HEK293 (cell line): ENCODE measurements around the gene PHACTR3.

Experiments
- CTCF ChIA-PET: fragments of 350-600 bp; formaldehyde crosslinking; extraction: SDS; loops from one replicate; lab custom pipeline; 2021; ENCODE audit warnings: antibody characterized with exemption; lab: Yijun Ruan, JAX
- POLR2A ChIA-PET: fragments of 300-600 bp; formaldehyde crosslinking; extraction: SDS; loops from one replicate; lab custom pipeline; 2020; ENCODE audit warnings: antibody characterized with exemption, inconsistent platforms; lab: Yijun Ruan, JAX
- H3K27ac ChIP-seq: fragments of 200-500 bp; sonication (Bioruptor generic); 2 replicates; pipeline ENCODE4 v1.5.1; 2014; ENCODE audit warnings: low read depth, low read length, control low read depth, inconsistent platforms; ENCODE audit errors: extremely low read depth
- H3K36me3 ChIP-seq, 2 experiments: fragments of 200-500 bp in 1 of 2; sonication (Bioruptor generic) in 1 of 2; 1 replicate in 1 of 2; 2 replicates in 1 of 2; pipeline ENCODE4 v1.5.1; 2014 to 2017; ENCODE audit warnings: inconsistent platforms in 2 of 2, low read length in 2 of 2; ENCODE audit not compliant: control insufficient read depth in 2 of 2, insufficient read depth in 1 of 2
- H3K4me1 ChIP-seq: fragments of 200-500 bp; sonication (Bioruptor generic); 2 replicates; pipeline ENCODE4 v1.5.1; 2014; ENCODE audit warnings: mild to moderate bottlenecking, low read length, inconsistent platforms; ENCODE audit not compliant: control insufficient read depth, insufficient read depth
- H3K4me3 ChIP-seq: 2 replicates; pipeline ENCODE4 v1.5.1; 2011; ENCODE audit warnings: low read depth, mild to moderate bottlenecking, control low read depth, low read length, moderate library complexity
- H3K9me3 ChIP-seq: fragments of 200-500 bp; sonication (Bioruptor generic); 2 replicates; pipeline ENCODE4 v1.5.1; 2014; ENCODE audit warnings: low read depth, low read length, inconsistent platforms; ENCODE audit not compliant: control insufficient read depth, insufficient read depth
- HOXC10 ChIP-seq: sonication (generic); formaldehyde crosslinking; IDR thresholded peaks from 2 replicates; pipeline ENCODE4 v1.8.1; 2023; ENCODE audit warnings: mild to moderate bottlenecking, missing genetic modification reagents
- SP2 ChIP-seq: fragments of 450-650 bp; formaldehyde crosslinking; IDR thresholded peaks from 2 replicates; pipeline ENCODE4 v1.5.1; 2016; ENCODE audit warnings: missing biosample characterization, missing genetic modification characterization
- SP3 ChIP-seq: fragments of 450-650 bp; formaldehyde crosslinking; IDR thresholded peaks from 2 replicates; pipeline ENCODE4 v1.5.1; 2016; ENCODE audit warnings: missing biosample characterization, missing genetic modification characterization
- TRIM28 ChIP-seq: IDR thresholded peaks from 2 replicates; pipeline ENCODE4 v1.6.1; 2011; ENCODE audit warnings: low read length, control low read depth, borderline replicate concordance
- ZNF114 ChIP-seq: fragments of 450-650 bp; formaldehyde crosslinking; IDR thresholded peaks from 2 replicates; pipeline ENCODE4 v1.5.0; 2017; ENCODE audit warnings: missing biosample characterization, missing genetic modification characterization
- ZNF223 ChIP-seq: fragments of 450-650 bp; formaldehyde crosslinking; IDR thresholded peaks from 2 replicates; pipeline ENCODE4 v1.5.1; 2016; ENCODE audit warnings: missing biosample characterization, missing genetic modification characterization
- ZNF302 ChIP-seq: fragments of 450-650 bp; formaldehyde crosslinking; IDR thresholded peaks from 2 replicates; pipeline ENCODE4 v1.5.1; 2016; ENCODE audit warnings: missing biosample characterization, missing genetic modification characterization, low read depth
- ZNF558 ChIP-seq: fragments of 450-650 bp; formaldehyde crosslinking; IDR thresholded peaks from 2 replicates; pipeline ENCODE4 v1.5.1; 2016; ENCODE audit warnings: missing biosample characterization, missing genetic modification characterization
- ZNF560 ChIP-seq: fragments of 450-650 bp; formaldehyde crosslinking; IDR thresholded peaks from 2 replicates; pipeline ENCODE4 v1.5.1; 2017; ENCODE audit warnings: missing biosample characterization, missing genetic modification characterization, borderline replicate concordance
- ZNF621 ChIP-seq: fragments of 450-650 bp; formaldehyde crosslinking; IDR thresholded peaks from 2 replicates; pipeline ENCODE4 v1.5.1; 2017; ENCODE audit warnings: missing biosample characterization, missing genetic modification characterization
- ZNF791 ChIP-seq: fragments of 450-650 bp; formaldehyde crosslinking; IDR thresholded peaks from 2 replicates; pipeline ENCODE4 v1.5.1; 2016; ENCODE audit warnings: missing biosample characterization, missing genetic modification characterization
- TF ChIP-seq, protein P1 (sequence below): fragments of 450-650 bp; formaldehyde crosslinking; IDR thresholded peaks from 2 replicates; pipeline ENCODE4 v1.5.1; 2017; ENCODE audit warnings: missing biosample characterization, missing genetic modification characterization
- TF ChIP-seq, protein P2 (sequence below): fragments of 450-650 bp; formaldehyde crosslinking; IDR thresholded peaks from 2 replicates; pipeline ENCODE4 v1.5.1; 2016; ENCODE audit warnings: missing biosample characterization, missing genetic modification characterization
- TF ChIP-seq, protein P3 (sequence below): fragments of 450-650 bp; formaldehyde crosslinking; IDR thresholded peaks from 2 replicates; pipeline ENCODE4 v1.5.1; 2017; ENCODE audit warnings: missing biosample characterization, missing genetic modification characterization
- TF ChIP-seq, protein P4 (sequence below): fragments of 450-650 bp; formaldehyde crosslinking; IDR thresholded peaks from 2 replicates; pipeline ENCODE4 v1.5.1; 2016; ENCODE audit warnings: missing biosample characterization, missing genetic modification characterization
- TF ChIP-seq, protein P5 (sequence below): fragments of 450-650 bp; formaldehyde crosslinking; IDR thresholded peaks from 2 replicates; pipeline ENCODE4 v1.5.1; 2016; ENCODE audit warnings: missing biosample characterization, missing genetic modification characterization

Gene PHACTR3

DNA sequence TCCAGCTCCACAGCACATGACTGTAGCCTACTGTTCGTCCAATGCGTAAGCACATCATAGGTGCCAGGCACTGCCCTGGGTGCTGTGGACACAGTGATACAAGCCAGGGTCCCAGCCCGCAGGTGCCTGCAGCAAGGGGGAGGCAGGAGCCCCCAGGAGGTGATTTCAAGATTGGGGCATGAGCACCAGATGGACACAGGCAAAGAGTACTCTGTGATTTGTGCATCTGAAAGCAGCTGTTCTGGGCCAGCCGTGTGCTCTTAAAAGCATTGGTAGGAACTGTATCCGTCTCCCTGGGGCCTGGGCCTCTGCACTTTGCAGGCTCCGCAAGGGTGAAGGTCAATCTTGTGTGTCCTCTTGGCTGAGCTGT is 179.3 kb downstream of the PHACTR3 start:
- ChIA-PET CTCF (interaction anchor here (0.6 to 10.1 kb wide), 24 partner anchors 10 to 878 kb away, joined by 3 to 233 read pairs (median 4); no protein-coding TSS in a partner anchor), POLR2A (interaction anchor here (1.0 kb wide), 1 partner anchor 67 kb away, joined by 3 read pairs; no protein-coding TSS in a partner anchor)
- Histone ChIP-seq H3K9me3 (no peaks in the 10 kb centered on the region), H3K27ac (no peak overlapping the region), H3K4me1 (no peaks in the 10 kb centered on the region), H3K4me3 (no peak overlapping the region), H3K36me3 (no peaks in the 10 kb centered on the region)
- TF ChIP-seq ZNF302 (tag by site-specific recombination) (no peak), TRIM28 (no peak), ZNF558 (tag by site-specific recombination) (no peak), ZNF621 (tag by site-specific recombination) (no peak), ZNF223 (tag by site-specific recombination) (no peak), ZNF560 (tag by site-specific recombination) (no peak), ZNF791 (tag by site-specific recombination) (no peak), HOXC10 (CRISPR knock-in tag) (no peak), ZNF114 (tag by site-specific recombination) (no peak), SP2 (tag by site-specific recombination) (no peak), SP3 (no peak)
- TF ChIP-seq, protein P1, sequence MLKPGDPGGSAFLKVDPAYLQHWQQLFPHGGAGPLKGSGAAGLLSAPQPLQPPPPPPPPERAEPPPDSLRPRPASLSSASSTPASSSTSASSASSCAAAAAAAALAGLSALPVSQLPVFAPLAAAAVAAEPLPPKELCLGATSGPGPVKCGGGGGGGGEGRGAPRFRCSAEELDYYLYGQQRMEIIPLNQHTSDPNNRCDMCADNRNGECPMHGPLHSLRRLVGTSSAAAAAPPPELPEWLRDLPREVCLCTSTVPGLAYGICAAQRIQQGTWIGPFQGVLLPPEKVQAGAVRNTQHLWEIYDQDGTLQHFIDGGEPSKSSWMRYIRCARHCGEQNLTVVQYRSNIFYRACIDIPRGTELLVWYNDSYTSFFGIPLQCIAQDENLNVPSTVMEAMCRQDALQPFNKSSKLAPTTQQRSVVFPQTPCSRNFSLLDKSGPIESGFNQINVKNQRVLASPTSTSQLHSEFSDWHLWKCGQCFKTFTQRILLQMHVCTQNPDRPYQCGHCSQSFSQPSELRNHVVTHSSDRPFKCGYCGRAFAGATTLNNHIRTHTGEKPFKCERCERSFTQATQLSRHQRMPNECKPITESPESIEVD: no peak
- TF ChIP-seq, protein P2, sequence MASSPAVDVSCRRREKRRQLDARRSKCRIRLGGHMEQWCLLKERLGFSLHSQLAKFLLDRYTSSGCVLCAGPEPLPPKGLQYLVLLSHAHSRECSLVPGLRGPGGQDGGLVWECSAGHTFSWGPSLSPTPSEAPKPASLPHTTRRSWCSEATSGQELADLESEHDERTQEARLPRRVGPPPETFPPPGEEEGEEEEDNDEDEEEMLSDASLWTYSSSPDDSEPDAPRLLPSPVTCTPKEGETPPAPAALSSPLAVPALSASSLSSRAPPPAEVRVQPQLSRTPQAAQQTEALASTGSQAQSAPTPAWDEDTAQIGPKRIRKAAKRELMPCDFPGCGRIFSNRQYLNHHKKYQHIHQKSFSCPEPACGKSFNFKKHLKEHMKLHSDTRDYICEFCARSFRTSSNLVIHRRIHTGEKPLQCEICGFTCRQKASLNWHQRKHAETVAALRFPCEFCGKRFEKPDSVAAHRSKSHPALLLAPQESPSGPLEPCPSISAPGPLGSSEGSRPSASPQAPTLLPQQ (tag by site-specific recombination): no peak
- TF ChIP-seq, protein P3, sequence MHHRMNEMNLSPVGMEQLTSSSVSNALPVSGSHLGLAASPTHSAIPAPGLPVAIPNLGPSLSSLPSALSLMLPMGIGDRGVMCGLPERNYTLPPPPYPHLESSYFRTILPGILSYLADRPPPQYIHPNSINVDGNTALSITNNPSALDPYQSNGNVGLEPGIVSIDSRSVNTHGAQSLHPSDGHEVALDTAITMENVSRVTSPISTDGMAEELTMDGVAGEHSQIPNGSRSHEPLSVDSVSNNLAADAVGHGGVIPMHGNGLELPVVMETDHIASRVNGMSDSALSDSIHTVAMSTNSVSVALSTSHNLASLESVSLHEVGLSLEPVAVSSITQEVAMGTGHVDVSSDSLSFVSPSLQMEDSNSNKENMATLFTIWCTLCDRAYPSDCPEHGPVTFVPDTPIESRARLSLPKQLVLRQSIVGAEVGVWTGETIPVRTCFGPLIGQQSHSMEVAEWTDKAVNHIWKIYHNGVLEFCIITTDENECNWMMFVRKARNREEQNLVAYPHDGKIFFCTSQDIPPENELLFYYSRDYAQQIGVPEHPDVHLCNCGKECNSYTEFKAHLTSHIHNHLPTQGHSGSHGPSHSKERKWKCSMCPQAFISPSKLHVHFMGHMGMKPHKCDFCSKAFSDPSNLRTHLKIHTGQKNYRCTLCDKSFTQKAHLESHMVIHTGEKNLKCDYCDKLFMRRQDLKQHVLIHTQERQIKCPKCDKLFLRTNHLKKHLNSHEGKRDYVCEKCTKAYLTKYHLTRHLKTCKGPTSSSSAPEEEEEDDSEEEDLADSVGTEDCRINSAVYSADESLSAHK (tag by site-specific recombination): no peak
- TF ChIP-seq, protein P4, sequence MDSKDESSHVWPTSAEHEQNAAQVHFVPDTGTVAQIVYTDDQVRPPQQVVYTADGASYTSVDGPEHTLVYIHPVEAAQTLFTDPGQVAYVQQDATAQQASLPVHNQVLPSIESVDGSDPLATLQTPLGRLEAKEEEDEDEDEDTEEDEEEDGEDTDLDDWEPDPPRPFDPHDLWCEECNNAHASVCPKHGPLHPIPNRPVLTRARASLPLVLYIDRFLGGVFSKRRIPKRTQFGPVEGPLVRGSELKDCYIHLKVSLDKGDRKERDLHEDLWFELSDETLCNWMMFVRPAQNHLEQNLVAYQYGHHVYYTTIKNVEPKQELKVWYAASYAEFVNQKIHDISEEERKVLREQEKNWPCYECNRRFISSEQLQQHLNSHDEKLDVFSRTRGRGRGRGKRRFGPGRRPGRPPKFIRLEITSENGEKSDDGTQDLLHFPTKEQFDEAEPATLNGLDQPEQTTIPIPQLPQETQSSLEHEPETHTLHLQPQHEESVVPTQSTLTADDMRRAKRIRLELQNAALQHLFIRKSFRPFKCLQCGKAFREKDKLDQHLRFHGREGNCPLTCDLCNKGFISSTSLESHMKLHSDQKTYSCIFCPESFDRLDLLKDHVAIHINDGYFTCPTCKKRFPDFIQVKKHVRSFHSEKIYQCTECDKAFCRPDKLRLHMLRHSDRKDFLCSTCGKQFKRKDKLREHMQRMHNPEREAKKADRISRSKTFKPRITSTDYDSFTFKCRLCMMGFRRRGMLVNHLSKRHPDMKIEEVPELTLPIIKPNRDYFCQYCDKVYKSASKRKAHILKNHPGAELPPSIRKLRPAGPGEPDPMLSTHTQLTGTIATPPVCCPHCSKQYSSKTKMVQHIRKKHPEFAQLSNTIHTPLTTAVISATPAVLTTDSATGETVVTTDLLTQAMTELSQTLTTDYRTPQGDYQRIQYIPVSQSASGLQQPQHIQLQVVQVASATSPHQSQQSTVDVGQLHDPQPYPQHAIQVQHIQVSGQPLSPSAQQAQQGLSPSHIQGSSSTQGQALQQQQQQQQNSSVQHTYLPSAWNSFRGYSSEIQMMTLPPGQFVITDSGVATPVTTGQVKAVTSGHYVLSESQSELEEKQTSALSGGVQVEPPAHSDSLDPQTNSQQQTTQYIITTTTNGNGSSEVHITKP (tag by site-specific recombination): no peak
- TF ChIP-seq, protein P5, sequence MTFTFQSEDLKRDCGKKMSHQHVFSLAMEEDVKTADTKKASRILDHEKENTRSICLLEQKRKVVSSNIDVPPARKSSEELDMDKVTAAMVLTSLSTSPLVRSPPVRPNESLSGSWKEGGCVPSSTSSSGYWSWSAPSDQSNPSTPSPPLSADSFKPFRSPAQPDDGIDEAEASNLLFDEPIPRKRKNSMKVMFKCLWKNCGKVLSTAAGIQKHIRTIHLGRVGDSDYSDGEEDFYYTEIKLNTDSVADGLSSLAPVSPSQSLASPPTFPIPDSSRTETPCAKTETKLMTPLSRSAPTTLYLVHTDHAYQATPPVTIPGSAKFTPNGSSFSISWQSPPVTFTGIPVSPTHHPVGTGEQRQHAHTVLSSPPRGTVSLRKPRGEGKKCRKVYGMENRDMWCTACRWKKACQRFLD (tag by site-specific recombination): no peak
